K562 (cell line): ENCODE measurements around the gene TBX3.

ENCODE experiments used
- CTCF ChIP-seq, 3 experiments: IDR thresholded peaks in 2 of 3; conservative IDR thresholded peaks in 1 of 3; 2 replicates each; pipeline ENCODE4 v1.5.1; 2011 to 2012; ENCODE audit warnings: low read length in 3 of 3, mild to moderate bottlenecking in 3 of 3, control low read depth in 2 of 3, improper control_type of control experiment in 1 of 3, inconsistent platforms in 1 of 3, low read depth in 1 of 3, mixed read lengths in 1 of 3, moderate library complexity in 1 of 3; ENCODE audit not compliant: insufficient read depth in 2 of 3
- FOXM1 ChIP-seq, 2 experiments: fragments of 450-650 bp in 1 of 2; sonication (generic) in 1 of 2; formaldehyde crosslinking in 1 of 2; IDR thresholded peaks; 2 replicates each; pipeline versions ENCODE4 v1.6.1 to v1.9.0; 2017 to 2022; ENCODE audit warnings: low read depth in 2 of 2, mild to moderate bottlenecking in 2 of 2, missing genetic modification reagents in 1 of 2, moderate library complexity in 1 of 2
- POLR2A ChIP-seq: fragments of 450-650 bp; conservative IDR thresholded peaks from 2 replicates; pipeline ENCODE4 v1.6.1; 2016
- SRSF3 ChIP-seq: fragments of 200-400 bp; formaldehyde crosslinking; IDR thresholded peaks from 2 replicates; pipeline ENCODE4 v1.6.1; 2016; ENCODE audit warnings: mild to moderate bottlenecking, low read length, moderate library complexity; ENCODE audit not compliant: insufficient read depth
- USF2 ChIP-seq: sonication (generic); formaldehyde crosslinking; IDR thresholded peaks from 2 replicates; pipeline ENCODE4 v1.5.0; 2020; ENCODE audit warnings: missing genetic modification reagents
- YBX1 ChIP-seq: fragments of 450-650 bp; IDR thresholded peaks from 2 replicates; pipeline ENCODE4 v1.7.1; 2016; ENCODE audit warnings: mild to moderate bottlenecking
- ZBTB40 ChIP-seq, 2 experiments: fragments of 450-650 bp in 1 of 2; sonication (generic) in 1 of 2; formaldehyde crosslinking in 1 of 2; IDR thresholded peaks; 2 replicates each; pipeline versions ENCODE4 v1.7.1 to v1.9.0; 2016 to 2022; ENCODE audit warnings: inconsistent platforms in 1 of 2, mild to moderate bottlenecking in 1 of 2, missing genetic modification reagents in 1 of 2
- ZNF263 ChIP-seq: sonication (generic); formaldehyde crosslinking; IDR thresholded peaks from 2 replicates; pipeline ENCODE4 v1.8.0; 2022; ENCODE audit warnings: mild to moderate bottlenecking, missing genetic modification reagents, borderline replicate concordance

GRCh38 chr12:114649585-114649984 is 34.4 kb downstream of the TBX3 start:
- TF ChIP-seq ZBTB40 (IDR thresholded peaks at IDR 0.05) = no peak
- no peak for TF ChIP-seq ZBTB40 (CRISPR knock-in tag; IDR thresholded peaks at IDR 0.05)
- no peak for TF ChIP-seq FOXM1 (IDR thresholded peaks at IDR 0.05; ENCODE audit: low read depth)
- no peak for TF ChIP-seq FOXM1 (CRISPR knock-in tag; IDR thresholded peaks at IDR 0.05; ENCODE audit: low read depth)
- no peak for TF ChIP-seq YBX1
- no peak for TF ChIP-seq CTCF (IDR thresholded peaks at IDR 0.05 in 2 of 3, conservative IDR thresholded peaks at IDR 0.05 in 1 of 3; ENCODE audit: insufficient read depth in 2 of 3, low read depth in 1 of 3, low read length in 3 of 3)
- TF ChIP-seq USF2 (CRISPR knock-in tag) = no peak
- TF ChIP-seq ZNF263 (CRISPR knock-in tag) = no peak
- no peak for TF ChIP-seq POLR2A
- no peak for TF ChIP-seq SRSF3
